Measurements from ENCODE around the gene SIMC1.

Gene SIMC1

GRCh38 chr5:176368726-176369125, 130.5 kb downstream of the SIMC1 start:
- H3K4me1 ChIP-seq, result no peaks in the 10 kb centered on the region
- H3K4me2 ChIP-seq (ENCODE audit: low read length), result no peak overlapping the region
- no peaks in the 10 kb centered on the region for H3K36me3 ChIP-seq (ENCODE audit: control insufficient read depth, insufficient read depth, low read length)

GRCh38 chr5:176369934-176370711, 131.9 kb downstream of the SIMC1 start:
- Histone ChIP-seq H3K9ac (no peak overlapping the region), H3K4me2 (ENCODE audit: low read length) (no peak overlapping the region), H3K9me3 (ENCODE audit: control insufficient read depth, low read length) (no peaks in the 10 kb centered on the region), H3K27ac (no peak overlapping the region), H3K4me3 (ENCODE audit: low read depth, low read length) (no peak overlapping the region), H3K27me3 (ENCODE audit: control insufficient read depth, insufficient read depth, low read length) (no peaks in the 10 kb centered on the region), H3K4me1 (no peaks in the 10 kb centered on the region), H3K36me3 (ENCODE audit: control insufficient read depth, insufficient read depth, low read length) (no peaks in the 10 kb centered on the region), H2AFZ (no peak overlapping the region), H3K79me2 (no peaks in the 10 kb centered on the region)
- no peak for TF ChIP-seq CTCF (IDR thresholded peaks at IDR 0.05)

More at GRCh38 chr5:176368726-176369125, 130.5 kb downstream of the SIMC1 start:
- Histone ChIP-seq H3K9ac (no peak overlapping the region), H3K27me3 (ENCODE audit: control insufficient read depth, insufficient read depth, low read length) (no peaks in the 10 kb centered on the region), H3K27ac (no peak overlapping the region), H3K79me2 (no peaks in the 10 kb centered on the region), H2AFZ (no peak overlapping the region), H3K4me3 (ENCODE audit: low read depth, low read length) (no peak overlapping the region), H3K9me3 (ENCODE audit: control insufficient read depth, low read length) (no peaks in the 10 kb centered on the region)
- TF ChIP-seq CTCF (IDR thresholded peaks at IDR 0.05), result no peak

- no peak overlapping the region for H3K4me3 ChIP-seq (ENCODE audit: low read depth, low read length)
- H3K36me3 ChIP-seq (ENCODE audit: control insufficient read depth, insufficient read depth, low read length), result no peaks in the 10 kb centered on the region
- TF ChIP-seq CTCF (IDR thresholded peaks at IDR 0.05), result no peak
- no peak overlapping the region for H3K9ac ChIP-seq
- no peaks in the 10 kb centered on the region for H3K79me2 ChIP-seq
- H3K9me3 ChIP-seq (ENCODE audit: control insufficient read depth, low read length), result no peaks in the 10 kb centered on the region
- no peak overlapping the region for H2AFZ ChIP-seq
- no peaks in the 10 kb centered on the region for H3K4me1 ChIP-seq
- H3K27me3 ChIP-seq (ENCODE audit: control insufficient read depth, insufficient read depth, low read length), result no peaks in the 10 kb centered on the region
- no peak overlapping the region for H3K4me2 ChIP-seq (ENCODE audit: low read length)
- H3K27ac ChIP-seq, result no peak overlapping the region
Observed at GRCh38 chr5:176371621-176372539, 133.7 kb downstream of the SIMC1 start.

GRCh38 chr5:176373100-176373818, 135.0 kb downstream of the SIMC1 start:
- Histone ChIP-seq H3K79me2 (no peaks in the 10 kb centered on the region), H2AFZ (no peak overlapping the region), H3K4me3 (ENCODE audit: low read depth, low read length) (peak overlapping the region; percentile 0), H3K27me3 (ENCODE audit: control insufficient read depth, insufficient read depth, low read length) (no peaks in the 10 kb centered on the region), H3K4me1 (no peaks in the 10 kb centered on the region), H3K4me2 (ENCODE audit: low read length) (peak overlapping the region; percentile 42), H3K9ac (no peak overlapping the region), H3K9me3 (ENCODE audit: control insufficient read depth, low read length) (no peaks in the 10 kb centered on the region), H3K27ac (no peak overlapping the region), H3K36me3 (ENCODE audit: control insufficient read depth, insufficient read depth, low read length) (no peaks in the 10 kb centered on the region)
- TF ChIP-seq CTCF (IDR thresholded peaks at IDR 0.05), result no peak
